Mammary epithelial cell (primary cell): Measurements from ENCODE around the gene ANKFY1.

Experiments
- CTCF ChIP-seq, 2 donors: IDR thresholded peaks in 1 of 2; conservative IDR thresholded peaks in 1 of 2; 2 replicates each; pipeline ENCODE4 v1.5.1; 2011 to 2012; ENCODE audit warnings: inconsistent platforms in 2 of 2, low read length in 2 of 2, mild to moderate bottlenecking in 2 of 2, control low read depth in 1 of 2, low read depth in 1 of 2; ENCODE audit not compliant: insufficient read depth in 1 of 2; ENCODE audit errors: extremely low read depth in 1 of 2
- EZH2 ChIP-seq: IDR thresholded peaks from 2 replicates; pipeline ENCODE4 v1.6.1; 2012; ENCODE audit warnings: low read length, inconsistent platforms, borderline replicate concordance

DNA sequence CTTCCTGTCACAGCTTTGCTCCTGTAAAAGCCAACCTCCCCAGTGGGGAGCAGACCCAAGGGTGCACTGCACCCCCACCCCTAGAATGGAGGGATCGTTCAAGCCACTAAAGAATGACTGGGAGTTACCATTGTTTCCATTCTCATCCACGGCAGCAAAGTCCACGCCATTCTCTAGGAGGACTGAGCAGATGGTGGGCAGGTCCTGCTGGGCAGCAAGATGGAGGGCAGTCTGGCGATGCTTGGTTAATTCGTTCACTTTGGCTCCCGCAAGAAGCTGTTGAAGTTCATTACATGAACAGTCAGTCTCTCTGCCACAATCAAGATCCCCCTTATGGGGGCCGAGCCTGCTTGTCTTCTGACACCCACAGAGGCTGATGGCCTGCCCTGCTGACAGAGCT, 90.0 kb downstream of the ANKFY1 start:
- TF ChIP-seq CTCF (conservative IDR thresholded peaks at IDR 0.05 in 1 of 2, IDR thresholded peaks at IDR 0.05 in 1 of 2; ENCODE audit: extremely low read depth in 1 of 2, insufficient read depth in 1 of 2, low read depth in 1 of 2, low read length in 2 of 2), result no peak
- no peak for TF ChIP-seq EZH2
